ENCODE data around the gene TMEM190.
A peak's percentile ranks its signal among the peaks of the same experiment; 100 is the strongest.

Gene TMEM190

GRCh38 chr19:55339889-55340783 is 36.5 kb upstream of the TMEM190 start:
- Mint-ChIP-seq H3K27me3 (ENCODE audit: low read depth) (peaks cover 4% of the 10 kb centered on the region), H3K4me1 (peaks cover 17% of the 10 kb centered on the region), H3K4me3 (peak overlapping the region; percentile 95 to 98 (median 96)), H3K9me3 (no peaks in the 10 kb centered on the region), H3K36me3 (ENCODE audit: low read depth) (peaks cover 12% of the 10 kb centered on the region), H3K27ac (peak overlapping the region; percentile 80 to 98 (median 90))
- no peak for TF ChIP-seq CTCF (IDR thresholded peaks at IDR 0.05; ENCODE audit: unreplicated experiment in 3 of 3)

GRCh38 chr19:55340784-55341147 is 35.9 kb upstream of the TMEM190 start:
- Mint-ChIP-seq H3K9me3 (no peaks in the 10 kb centered on the region), H3K4me1 (peaks cover 24% of the 10 kb centered on the region), H3K27ac (peak overlapping the region in 2 of 3 experiments; percentile 81 to 98), H3K4me3 (peak overlapping the region; percentile 90 to 98 (median 94)), H3K36me3 (ENCODE audit: low read depth) (peaks cover 16% of the 10 kb centered on the region), H3K27me3 (ENCODE audit: low read depth) (peaks cover 4% of the 10 kb centered on the region)
- no peak for TF ChIP-seq CTCF (IDR thresholded peaks at IDR 0.05; ENCODE audit: unreplicated experiment in 3 of 3)

- peaks cover 16% of the 10 kb centered on the region for H3K36me3 Mint-ChIP-seq (ENCODE audit: low read depth)
- no peaks in the 10 kb centered on the region for H3K9me3 Mint-ChIP-seq
- peaks cover 28% of the 10 kb centered on the region for H3K4me1 Mint-ChIP-seq
- peak overlapping the region; percentile 90 to 98 (median 94) for H3K4me3 Mint-ChIP-seq
- peak overlapping the region; percentile 31 to 98 (median 87) for H3K27ac Mint-ChIP-seq
- H3K27me3 Mint-ChIP-seq (ENCODE audit: low read depth) = peaks cover 4% of the 10 kb centered on the region
- TF ChIP-seq CTCF (IDR thresholded peaks at IDR 0.05; ENCODE audit: unreplicated experiment in 3 of 3) = no peak
Measured at GRCh38 chr19:55341171-55341588, 35.4 kb upstream of the TMEM190 start.

GRCh38 chr19:55341595-55342531 is 34.8 kb upstream of the TMEM190 start:
- TF ChIP-seq CTCF (IDR thresholded peaks at IDR 0.05; ENCODE audit: unreplicated experiment in 3 of 3) = no peak
- H3K36me3 Mint-ChIP-seq (ENCODE audit: low read depth) = peaks cover 16% of the 10 kb centered on the region
- H3K27ac Mint-ChIP-seq = peak overlapping the region in 2 of 3 experiments; percentile 31 to 87

GRCh38 chr19:55344444-55344843 is 32.2 kb upstream of the TMEM190 start:
- H3K4me1 Mint-ChIP-seq = peaks cover 36% of the 10 kb centered on the region
- no peak overlapping the region for H3K27ac Mint-ChIP-seq
- peaks cover 19% of the 10 kb centered on the region for H3K36me3 Mint-ChIP-seq (ENCODE audit: low read depth)
- TF ChIP-seq CTCF (IDR thresholded peaks at IDR 0.05; ENCODE audit: unreplicated experiment in 3 of 3) = no peak
- peaks cover 4% of the 10 kb centered on the region for H3K27me3 Mint-ChIP-seq (ENCODE audit: low read depth)
- H3K4me3 Mint-ChIP-seq = no peak overlapping the region
- no peaks in the 10 kb centered on the region for H3K9me3 Mint-ChIP-seq

More at GRCh38 chr19:55341595-55342531, 34.8 kb upstream of the TMEM190 start:
- peaks cover 2% of the 10 kb centered on the region for H3K27me3 Mint-ChIP-seq (ENCODE audit: low read depth)
- no peaks in the 10 kb centered on the region for H3K9me3 Mint-ChIP-seq
- H3K4me3 Mint-ChIP-seq = peak overlapping the region; percentile 76 to 90 (median 88)
- H3K4me1 Mint-ChIP-seq = peaks cover 28% of the 10 kb centered on the region
